Fibroblast of the aortic adventitia (primary cell): Measurements from ENCODE around the gene CEACAM21. TPM values are rescaled to one million over a fixed set of nuclear protein-coding genes. Genes with fewer than 3 reads are reported as not detected.

Experiments
- DNase-seq: peaks from one replicate; pipeline ENCODE4 v3.0.0-alpha.2; 2010; ENCODE audit warnings: low read depth
- H3K4me3 ChIP-seq: 2 replicates; pipeline ENCODE4 v1.5.1; 2011; ENCODE audit warnings: low read depth, mild to moderate bottlenecking, control low read depth, low read length, moderate library complexity
- CTCF ChIP-seq: IDR thresholded peaks from 2 replicates; pipeline ENCODE4 v1.5.1; 2011; ENCODE audit warnings: mild to moderate bottlenecking, low read length, control low read depth, inconsistent platforms; ENCODE audit not compliant: insufficient read depth
- total RNA-seq: library from RNA; depleted of rRNA; stranded (reverse); fragments of >200 nt; gene quantifications from 2 replicates; pipeline ENCODE4 v1.2.3, GENCODE V29; 2012; ENCODE audit warnings: low replicate concordance

Gene CEACAM21
- total RNA-seq, 1 donor: not detected

- no peak overlapping the region for H3K4me3 ChIP-seq
- DNase-seq: peak; percentile 32
- TF ChIP-seq CTCF: peak; percentile 50
Observed at GRCh38 chr19:41541990-41542584, 33.9 kb upstream of the CEACAM21 start.

GRCh38 chr19:41542622-41543021 lies 33.3 kb upstream of the CEACAM21 start:
- no peak for DNase-seq
- TF ChIP-seq CTCF: no peak
- no peak overlapping the region for H3K4me3 ChIP-seq

- no peak for DNase-seq
- TF ChIP-seq CTCF: no peak
- no peak overlapping the region for H3K4me3 ChIP-seq
Observed at GRCh38 chr19:41543582-41543981, 32.4 kb upstream of the CEACAM21 start.

- no peak for TF ChIP-seq CTCF
- H3K4me3 ChIP-seq: no peak overlapping the region
- DNase-seq: no peak
Observed at GRCh38 chr19:41545547-41545946, 30.4 kb upstream of the CEACAM21 start.

GRCh38 chr19:41546386-41546789 lies 29.6 kb upstream of the CEACAM21 start:
- H3K4me3 ChIP-seq: no peak overlapping the region
- DNase-seq: no peak
- no peak for TF ChIP-seq CTCF

GRCh38 chr19:41546961-41547360 lies 29.0 kb upstream of the CEACAM21 start:
- no peak for DNase-seq
- H3K4me3 ChIP-seq: no peak overlapping the region
- no peak for TF ChIP-seq CTCF

DNA sequence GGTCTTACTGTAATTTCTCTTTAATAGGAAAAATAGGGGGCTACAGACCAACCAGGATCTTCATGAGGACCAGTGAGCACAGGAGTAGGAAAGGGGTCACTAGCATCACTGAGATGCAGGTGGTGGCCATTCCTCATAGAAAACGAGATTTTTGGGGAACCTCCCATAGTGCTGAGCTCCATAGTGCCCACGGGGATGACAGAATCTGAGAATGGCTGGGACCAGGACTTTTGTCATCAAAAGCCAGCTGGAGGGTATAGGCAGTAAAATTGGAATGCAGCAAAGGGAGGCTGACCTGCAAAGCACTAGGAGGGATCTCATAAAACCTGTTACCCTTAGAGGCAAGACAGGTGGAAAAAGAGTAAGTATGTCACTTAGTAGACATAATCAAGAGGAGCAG lies 28.4 kb upstream of the CEACAM21 start:
- no peak overlapping the region for H3K4me3 ChIP-seq
- no peak for TF ChIP-seq CTCF
- DNase-seq: no peak
